GM12892 (cell line): ENCODE data around the gene AUNIP.

Experiments used
- POLR2A ChIP-seq: IDR thresholded peaks from 2 replicates; pipeline ENCODE4 v1.6.1; 2011; ENCODE audit warnings: low read depth, low read length, control low read depth
- POLR2AphosphoS5 ChIP-seq: IDR thresholded peaks from 2 replicates; pipeline ENCODE4 v1.6.1; 2011; ENCODE audit warnings: low read depth, low read length, control low read depth

DNA sequence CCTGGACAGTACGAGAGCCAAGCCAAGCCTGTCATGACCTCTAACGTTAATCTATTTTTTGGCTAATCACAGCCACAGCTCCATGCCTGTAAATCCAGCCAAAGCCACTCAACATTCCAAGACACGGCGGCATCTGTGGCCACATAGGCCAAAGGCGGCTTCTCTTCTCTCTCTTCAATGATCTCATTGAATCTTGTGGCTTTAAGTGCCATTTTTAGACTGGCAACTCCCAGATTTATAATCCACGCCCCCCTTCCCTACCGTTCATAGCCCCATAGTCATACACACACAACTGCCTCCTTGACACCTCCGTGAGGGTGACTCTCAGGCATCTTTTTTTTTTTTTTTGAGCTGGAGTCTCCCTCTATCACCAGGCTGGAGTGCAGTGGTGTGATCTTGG is 64.9 kb downstream of the AUNIP start:
- TF ChIP-seq POLR2AphosphoS5 (no peak), POLR2A (no peak)
